ENCODE results near the gene MARCHF3.
"Not testable (repeated sequence)": the region's sequence is repeated elsewhere in the genome, so short reads cannot be mapped to it uniquely, and the experiment has no call there.

MARCHF3 gene

GRCh38 chr5:126948011-126948355 lies 82.4 kb downstream of the MARCHF3 start:
- TF ChIP-seq CTCF (conservative IDR thresholded peaks at IDR 0.05) (no peak), ZFX (IDR thresholded peaks at IDR 0.05) (no peak)
- no peak overlapping the region for H3K27ac ChIP-seq

- TF ChIP-seq CTCF (conservative IDR thresholded peaks at IDR 0.05) = no peak
- TF ChIP-seq ZFX (IDR thresholded peaks at IDR 0.05) = no peak
- no peak overlapping the region for H3K27ac ChIP-seq
These were observed 83.0 kb downstream of the MARCHF3 start for GRCh38 chr5:126947146-126948010.

- H3K27ac ChIP-seq = not testable (repeated sequence)
These were observed 87.5 kb downstream of the MARCHF3 start for GRCh38 chr5:126942908-126943307.

GRCh38 chr5:126941403-126941802 lies 89.0 kb downstream of the MARCHF3 start:
- TF ChIP-seq CTCF (conservative IDR thresholded peaks at IDR 0.05) (no peak), ZFX (IDR thresholded peaks at IDR 0.05) (no peak)
- no peak overlapping the region for H3K27ac ChIP-seq

GRCh38 chr5:126939887-126940286 lies 90.5 kb downstream of the MARCHF3 start:
- TF ChIP-seq CTCF (conservative IDR thresholded peaks at IDR 0.05) (no peak), ZFX (IDR thresholded peaks at IDR 0.05) (no peak)
- H3K27ac ChIP-seq = no peak overlapping the region

- TF ChIP-seq CTCF (conservative IDR thresholded peaks at IDR 0.05) = no peak
These were observed 91.9 kb downstream of the MARCHF3 start for GRCh38 chr5:126938466-126938865.

GRCh38 chr5:126937771-126938170 lies 92.6 kb downstream of the MARCHF3 start:
- no peak overlapping the region for H3K27ac ChIP-seq
- TF ChIP-seq ZFX (IDR thresholded peaks at IDR 0.05) (no peak), CTCF (conservative IDR thresholded peaks at IDR 0.05) (no peak)

More at GRCh38 chr5:126938466-126938865, 91.9 kb downstream of the MARCHF3 start:
- H3K27ac ChIP-seq = no peak overlapping the region

Measured in C4-2B (cell line).